NCI-H146 treated with DMSO at 0.1 percent for 48 hours (cell line): ENCODE measurements around the gene USF2.

Experiments
- DNase-seq: peaks from one replicate; lab custom pipeline; 2025; ENCODE audit not compliant: unreplicated experiment; lab: John Stamatoyannopoulos, UW

USF2 gene

DNA sequence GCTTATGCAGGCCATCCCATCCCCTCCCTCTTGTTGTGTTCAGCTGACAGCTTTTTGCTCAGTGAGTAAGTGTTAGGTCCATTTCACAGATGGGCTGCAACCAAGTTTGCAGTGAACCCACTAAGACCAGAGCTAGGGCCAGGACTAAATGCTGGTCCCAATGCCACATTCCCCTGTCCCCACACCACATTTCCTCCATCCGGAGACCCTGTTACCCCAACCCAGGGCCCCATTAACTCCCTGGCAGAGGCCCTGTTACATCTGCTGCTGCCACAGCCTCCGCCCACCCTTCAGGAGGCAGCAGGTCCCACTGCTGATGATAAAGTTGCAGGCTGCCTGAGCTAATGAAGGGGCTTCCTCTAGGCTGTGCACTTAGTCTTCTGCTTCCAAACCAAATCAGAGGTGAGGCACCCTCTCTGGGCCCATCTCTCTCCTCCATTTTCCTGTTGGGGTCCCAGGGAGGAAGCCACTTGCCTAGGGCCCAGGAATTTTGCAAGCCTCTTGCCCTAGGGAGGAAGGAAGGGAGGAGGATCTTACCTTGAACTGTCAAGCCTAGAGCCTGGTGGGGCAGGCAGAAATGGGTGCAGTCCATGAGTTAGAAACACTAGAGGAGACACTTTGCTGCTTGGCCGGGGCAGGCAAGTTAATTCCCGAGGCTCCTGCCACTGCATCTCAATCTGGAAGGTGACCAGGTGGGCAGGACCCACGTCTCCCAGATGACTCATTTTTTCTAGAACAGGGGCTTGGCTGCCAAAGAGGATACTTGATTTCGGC lies 3.4 kb upstream of the USF2 start:
- DNase-seq, result no peak

DNA sequence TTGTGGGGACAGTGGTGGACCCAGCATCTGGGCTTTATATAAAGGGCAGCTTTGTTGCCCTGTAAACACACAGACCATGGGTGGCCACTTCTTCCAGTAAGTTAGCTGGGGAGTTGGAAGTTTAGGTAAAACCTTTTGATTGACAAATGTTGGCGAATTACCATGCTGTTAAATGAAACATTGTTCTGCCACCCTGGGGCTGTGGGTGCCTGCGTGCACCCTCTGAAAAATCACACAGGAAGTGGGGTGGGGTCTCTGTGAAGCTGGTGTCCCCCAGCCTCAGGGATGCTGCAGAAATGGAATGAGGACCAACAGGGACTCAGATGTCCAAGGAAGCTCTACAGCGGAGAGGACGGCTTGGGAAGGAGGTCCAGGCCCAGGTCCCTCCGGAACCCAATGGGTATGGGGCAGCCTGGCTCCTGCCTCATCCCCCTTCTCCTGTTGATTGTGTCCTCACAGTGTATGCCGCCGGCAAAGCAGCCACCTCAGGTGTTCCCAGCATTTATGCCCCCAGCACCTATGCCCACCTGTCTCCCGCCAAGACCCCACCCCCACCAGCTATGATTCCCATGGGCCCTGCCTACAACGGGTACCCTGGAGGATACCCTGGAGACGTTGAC lies 2.8 kb upstream of the USF2 start:
- DNase-seq, result no peak

DNA sequence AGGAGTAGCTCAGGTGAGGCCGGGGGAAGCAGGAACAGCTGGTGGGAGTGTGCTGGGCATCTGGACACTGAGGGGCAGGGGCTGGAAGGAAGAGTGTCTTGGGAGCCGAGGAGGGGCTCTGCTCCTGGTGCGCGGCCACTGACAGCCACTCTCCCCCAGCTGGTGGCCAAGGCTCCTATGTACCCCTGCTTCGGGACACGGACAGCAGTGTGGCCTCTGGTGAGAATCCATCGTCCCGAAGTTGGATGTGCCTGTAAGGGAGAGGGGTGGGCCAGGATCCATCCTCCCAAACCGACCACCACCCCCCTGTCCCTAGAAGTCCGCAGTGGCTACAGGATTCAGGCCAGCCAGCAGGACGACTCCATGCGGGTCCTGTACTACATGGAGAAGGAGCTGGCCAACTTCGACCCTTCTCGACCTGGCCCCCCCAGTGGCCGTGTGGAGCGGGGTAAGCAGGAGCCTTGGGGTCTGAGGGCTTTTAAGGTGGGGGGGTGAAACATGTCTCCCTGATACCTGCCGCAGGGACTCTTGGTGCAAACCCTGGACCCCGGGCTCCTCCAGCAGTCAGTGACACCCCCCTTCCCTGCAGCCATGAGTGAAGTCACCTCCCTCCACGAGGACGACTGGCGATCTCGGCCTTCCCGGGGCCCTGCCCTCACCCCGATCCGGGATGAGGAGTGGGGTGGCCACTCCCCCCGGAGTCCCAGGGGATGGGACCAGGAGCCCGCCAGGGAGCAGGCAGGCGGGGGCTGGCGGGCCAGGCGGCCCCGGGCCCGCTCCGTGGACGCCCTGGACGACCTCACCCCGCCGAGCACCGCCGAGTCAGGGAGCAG lies 2.0 kb upstream of the USF2 start:
- no peak for DNase-seq

DNA sequence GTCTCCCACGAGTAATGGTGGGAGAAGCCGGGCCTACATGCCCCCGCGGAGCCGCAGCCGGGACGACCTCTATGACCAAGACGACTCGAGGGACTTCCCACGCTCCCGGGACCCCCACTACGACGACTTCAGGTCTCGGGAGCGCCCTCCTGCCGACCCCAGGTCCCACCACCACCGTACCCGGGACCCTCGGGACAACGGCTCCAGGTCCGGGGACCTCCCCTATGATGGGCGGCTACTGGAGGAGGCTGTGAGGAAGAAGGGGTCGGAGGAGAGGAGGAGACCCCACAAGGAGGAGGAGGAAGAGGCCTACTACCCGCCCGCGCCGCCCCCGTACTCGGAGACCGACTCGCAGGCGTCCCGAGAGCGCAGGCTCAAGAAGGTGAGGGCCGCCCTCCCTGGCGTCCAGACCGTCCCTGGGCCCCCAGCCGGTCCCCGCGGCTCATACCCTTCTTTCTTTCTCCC lies 1.4 kb upstream of the USF2 start:
- no peak for DNase-seq

DNA sequence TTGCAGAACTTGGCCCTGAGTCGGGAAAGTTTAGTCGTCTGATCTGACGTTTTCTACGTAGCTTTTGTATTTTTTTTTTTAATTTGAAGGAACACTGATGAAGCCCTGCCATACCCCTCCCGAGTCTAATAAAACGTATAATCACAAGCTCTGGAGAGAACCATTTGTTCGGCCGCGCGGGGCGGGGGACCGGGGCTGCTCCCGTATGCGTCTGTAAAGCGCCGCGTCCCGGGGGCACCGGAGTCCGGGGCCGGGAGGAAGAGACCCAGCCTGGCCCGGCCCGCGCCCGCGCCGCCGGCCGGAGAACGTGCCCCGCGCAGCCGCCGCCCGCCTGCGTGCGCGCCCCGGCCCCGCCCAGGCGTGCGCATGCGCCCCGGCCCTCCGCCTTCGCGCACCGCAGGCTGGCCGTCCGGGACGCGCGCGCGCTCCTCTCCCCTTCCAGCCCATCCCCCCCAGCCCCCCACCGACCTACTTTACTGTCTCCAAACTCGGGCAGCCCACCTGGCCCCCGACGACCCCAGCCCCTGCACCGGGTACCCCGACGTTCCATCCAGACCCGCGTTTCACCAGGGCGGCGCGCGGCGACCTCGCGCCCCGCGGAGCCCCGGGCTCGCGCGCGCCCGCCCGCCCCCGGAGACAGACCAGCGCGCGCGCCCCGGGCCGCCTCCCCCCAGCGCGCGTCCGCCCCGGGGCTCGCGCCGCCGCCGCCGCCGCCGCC lies 785 bp upstream of the USF2 start:
- DNase-seq, result peak; percentile 32

DNA sequence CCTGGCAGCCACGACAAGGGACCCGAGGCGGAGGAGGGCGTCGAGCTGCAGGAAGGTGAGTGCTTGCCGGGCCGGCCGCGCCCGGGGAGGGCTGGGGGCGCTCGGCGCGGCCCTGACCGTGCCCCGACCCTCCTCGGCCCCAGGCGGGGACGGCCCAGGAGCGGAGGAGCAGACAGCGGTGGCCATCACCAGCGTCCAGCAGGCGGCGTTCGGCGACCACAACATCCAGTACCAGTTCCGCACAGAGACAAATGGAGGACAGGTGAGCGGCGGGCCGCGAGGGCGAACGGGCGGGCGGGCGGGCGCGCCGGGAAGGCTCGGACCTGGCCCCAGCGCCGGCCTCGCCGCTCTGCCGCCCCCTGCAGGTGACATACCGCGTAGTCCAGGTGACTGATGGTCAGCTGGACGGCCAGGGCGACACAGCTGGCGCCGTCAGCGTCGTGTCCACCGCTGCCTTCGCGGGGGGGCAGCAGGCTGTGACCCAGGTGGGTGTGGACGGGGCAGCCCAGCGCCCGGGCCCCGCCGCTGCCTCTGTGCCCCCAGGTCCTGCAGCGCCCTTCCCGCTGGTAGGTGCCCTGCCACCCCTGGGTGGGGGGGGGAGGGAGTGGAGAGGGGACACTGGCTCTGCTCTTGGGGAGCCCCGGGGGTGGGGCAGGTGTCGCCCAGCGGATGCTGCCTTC lies 816 bp downstream of the USF2 start:
- DNase-seq, result peak; percentile 79

DNA sequence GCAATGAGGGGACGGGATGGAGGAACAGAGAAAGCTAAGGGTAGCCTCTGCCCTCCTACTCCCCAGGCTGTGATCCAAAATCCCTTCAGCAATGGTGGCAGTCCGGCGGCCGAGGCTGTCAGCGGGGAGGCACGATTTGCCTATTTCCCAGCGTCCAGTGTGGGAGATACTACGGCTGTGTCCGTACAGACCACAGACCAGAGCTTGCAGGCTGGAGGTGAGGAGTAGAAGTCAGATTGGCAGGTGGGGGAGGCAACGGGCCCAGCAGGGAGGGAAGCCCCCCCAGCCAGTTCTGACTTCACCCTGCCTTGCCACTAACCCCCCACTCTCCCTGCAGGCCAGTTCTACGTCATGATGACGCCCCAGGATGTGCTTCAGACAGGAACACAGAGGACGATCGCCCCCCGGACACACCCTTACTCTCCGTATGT lies 1.6 kb downstream of the USF2 start:
- no peak for DNase-seq

DNA sequence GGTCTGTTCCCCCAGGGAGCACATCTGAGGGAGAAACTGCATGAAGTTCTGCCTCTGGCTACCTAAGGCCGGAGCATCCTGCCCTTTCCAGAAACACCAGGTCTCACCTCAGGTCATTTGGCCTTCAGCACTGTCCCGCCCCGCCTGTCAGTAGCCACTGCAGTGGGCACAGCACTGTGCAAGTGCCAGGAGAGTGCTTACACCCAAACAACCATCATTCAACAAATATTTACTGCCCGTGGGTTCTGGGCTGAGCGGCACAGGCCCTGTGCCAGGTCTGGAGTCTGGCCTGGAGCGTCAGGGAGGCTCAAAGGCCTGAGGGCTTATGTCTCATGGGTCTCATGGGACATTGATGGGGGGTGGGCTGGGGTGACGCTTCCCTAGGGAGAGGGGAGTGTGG lies 2.8 kb downstream of the USF2 start:
- no peak for DNase-seq

DNA sequence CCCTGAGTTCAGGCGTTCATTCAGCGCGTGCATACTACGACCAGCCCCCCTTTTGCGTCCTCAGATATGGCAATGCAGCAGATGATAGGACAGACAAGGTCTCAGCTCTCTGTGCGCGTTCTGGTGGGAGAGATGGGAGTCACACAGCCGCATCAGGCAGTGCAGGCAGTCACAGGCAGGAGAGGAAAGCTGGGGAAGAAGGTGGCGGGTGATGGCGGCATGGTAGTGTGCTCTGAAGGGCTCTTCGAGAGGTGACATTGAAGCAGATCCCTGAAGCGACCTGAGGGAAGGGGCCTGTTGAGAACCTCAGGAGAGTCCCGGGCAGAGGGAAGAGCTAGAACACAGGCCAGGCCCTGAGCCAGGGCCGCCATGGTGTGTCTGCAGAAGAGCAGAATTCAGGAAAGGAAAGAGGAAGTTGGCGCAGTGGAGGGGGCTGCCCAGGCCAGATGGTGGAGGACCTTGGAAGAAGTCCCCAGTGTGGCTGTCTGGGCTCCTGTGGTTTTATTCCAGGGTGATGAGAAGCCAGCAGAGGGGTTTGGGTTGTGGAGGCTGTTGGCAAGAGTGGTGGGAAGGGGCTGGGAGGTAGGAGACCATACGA lies 3.5 kb downstream of the USF2 start:
- DNase-seq, result no peak

DNA sequence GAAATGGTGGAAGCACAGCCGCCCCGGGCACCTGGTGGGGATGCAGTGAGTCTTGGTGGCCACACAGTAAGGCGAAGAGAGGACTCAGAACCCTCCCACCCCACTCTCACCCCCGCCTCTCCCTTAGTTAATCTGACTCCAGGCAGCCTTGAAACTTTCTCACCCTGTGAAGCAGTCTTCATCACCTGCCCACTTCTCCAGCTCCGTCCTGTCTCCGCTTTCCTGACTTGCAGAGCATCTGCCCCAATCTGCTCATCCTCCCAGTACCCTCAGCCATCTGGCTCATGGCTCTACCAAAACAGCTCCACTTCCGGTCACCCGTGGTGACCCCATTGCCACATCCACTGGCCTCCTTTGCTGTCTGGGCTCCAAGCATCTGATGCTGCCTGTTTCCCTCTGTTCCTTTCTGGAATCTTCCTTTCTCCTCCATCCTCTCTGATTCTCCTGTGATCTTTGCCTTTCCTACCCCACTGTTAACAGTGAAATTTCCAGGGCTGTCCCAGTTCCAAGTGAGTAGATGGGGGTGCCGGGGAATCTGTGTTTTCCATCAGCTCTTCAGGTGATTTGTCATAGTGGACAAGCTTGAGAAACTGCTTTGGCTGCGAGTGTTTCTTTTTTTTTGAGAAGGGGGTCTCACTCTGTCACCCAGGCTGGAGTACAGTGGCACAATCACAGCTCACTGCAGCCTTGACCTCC lies 4.3 kb downstream of the USF2 start:
- DNase-seq, result no peak

DNA sequence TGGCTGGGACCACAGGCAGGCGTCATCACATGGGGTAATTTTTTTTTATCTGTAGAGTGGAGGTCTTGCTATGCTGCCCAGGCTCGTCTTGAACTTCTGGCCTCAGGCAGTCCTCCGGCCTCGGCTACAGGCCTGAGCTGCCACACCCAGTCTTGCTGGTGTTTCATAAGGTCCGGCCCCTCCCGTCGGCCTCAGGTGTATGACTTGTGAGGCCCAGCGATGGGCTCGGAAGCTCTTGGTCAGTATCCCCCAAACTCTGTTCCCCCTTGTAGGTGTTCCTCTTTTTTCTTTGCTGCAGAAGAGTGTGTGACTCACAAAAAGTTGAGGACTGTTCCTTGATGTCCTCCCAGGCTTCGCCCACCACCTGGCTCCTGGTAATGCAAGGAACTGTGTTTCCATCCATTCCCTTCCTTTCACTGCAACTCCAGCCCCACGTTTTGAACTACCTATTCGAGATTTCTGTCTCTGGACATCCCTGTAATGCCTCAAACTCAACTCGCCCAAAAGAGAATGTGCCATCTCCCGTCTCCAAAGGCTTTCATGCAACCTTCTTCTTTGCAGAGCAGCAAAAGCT lies 5.0 kb downstream of the USF2 start:
- DNase-seq, result no peak

DNA sequence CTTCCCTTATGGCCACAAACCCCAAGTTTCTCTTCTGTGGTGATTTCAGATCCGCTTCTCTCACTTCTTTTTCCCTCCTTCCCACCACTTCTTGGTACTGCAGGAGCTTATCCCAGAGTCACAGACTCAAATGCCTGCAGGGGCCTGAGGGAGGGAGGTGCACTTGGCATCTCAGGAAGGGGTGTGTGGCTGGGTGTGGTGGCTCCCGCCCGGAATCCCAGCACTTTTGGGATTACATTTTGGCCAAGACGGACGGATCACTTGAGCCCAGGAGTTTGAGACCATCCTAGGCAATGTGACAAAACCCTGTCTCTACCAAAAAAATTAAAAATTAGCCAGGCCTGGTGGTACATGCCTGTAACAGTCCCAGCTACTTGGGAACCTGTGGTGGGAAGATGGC lies 5.6 kb downstream of the USF2 start:
- no peak for DNase-seq

DNA sequence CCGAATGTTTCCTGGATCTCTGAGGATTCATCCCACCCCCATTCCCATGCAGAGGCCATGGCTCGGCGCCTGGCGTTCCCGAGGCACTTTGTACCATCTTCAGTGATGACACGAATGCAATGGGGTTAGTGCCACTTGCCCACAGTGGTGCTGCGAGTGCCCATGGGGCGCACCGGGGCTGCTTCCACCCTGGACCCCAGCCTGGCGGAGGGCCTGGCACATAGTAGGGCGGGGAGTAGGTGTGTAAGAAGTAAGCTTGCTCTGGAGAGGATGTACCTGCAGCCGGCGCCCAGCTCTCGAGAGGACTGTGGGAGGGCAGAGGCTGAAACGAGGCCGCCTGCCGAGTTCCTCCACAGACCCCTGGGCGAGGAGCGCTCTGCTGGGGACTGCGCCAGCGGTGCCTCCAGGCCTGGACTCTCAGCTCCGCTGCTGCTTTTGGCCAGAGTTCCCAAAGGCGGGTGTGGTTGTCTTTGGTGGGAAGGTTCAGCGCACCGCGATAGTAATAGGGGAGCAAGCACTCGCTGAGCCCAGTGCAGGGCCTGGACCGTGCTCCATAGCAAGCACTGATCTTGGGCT lies 8.0 kb downstream of the USF2 start:
- DNase-seq, result no peak

DNA sequence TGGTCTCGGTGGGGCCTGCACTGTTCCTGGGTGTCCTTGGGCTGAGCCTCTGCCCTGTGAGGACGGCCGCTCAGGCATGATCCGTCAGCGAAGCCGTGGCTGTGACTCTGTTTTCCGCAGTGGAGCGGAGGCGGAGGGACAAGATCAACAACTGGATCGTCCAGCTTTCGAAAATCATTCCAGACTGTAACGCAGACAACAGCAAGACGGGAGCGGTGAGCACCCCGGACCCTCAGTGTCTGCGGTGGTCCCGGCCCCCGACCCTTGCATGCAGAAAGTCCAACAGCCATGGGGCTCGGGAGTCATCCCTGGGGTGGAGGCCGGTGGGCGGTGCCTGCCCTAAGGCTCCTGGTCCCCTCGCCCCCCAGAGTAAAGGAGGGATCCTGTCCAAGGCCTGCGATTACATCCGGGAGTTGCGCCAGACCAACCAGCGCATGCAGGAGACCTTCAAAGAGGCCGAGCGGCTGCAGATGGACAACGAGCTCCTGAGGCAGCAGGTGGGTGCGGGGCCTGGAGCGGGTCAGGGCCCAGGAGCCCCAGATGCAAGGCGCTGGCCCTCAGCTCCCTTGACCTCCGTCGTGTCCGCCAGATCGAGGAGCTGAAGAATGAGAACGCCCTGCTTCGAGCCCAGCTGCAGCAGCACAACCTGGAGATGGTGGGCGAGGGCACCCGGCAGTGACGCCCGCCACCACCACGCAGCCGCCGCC lies 10.0 kb downstream of the USF2 start:
- DNase-seq, result no peak

DNA sequence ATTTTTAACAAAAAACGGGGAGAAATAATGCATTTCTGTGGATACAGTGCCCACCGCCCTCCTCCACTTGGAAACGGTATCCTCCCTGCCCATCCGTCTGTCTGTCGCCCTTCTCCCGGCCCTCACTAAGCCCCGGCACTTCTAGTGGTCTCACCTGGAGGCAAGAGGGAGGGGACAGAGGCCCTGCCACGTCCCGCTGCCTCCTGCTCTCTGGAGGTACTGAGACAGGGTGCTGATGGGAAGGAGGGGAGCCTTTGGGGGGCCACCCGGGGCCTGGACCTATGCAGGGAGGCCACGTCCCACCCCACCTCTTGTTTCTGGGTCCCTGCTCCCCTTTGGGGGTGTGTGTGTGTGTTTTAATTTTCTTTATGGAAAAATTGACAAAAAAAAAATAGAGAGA lies 10.6 kb downstream of the USF2 start:
- DNase-seq, result no peak

DNA sequence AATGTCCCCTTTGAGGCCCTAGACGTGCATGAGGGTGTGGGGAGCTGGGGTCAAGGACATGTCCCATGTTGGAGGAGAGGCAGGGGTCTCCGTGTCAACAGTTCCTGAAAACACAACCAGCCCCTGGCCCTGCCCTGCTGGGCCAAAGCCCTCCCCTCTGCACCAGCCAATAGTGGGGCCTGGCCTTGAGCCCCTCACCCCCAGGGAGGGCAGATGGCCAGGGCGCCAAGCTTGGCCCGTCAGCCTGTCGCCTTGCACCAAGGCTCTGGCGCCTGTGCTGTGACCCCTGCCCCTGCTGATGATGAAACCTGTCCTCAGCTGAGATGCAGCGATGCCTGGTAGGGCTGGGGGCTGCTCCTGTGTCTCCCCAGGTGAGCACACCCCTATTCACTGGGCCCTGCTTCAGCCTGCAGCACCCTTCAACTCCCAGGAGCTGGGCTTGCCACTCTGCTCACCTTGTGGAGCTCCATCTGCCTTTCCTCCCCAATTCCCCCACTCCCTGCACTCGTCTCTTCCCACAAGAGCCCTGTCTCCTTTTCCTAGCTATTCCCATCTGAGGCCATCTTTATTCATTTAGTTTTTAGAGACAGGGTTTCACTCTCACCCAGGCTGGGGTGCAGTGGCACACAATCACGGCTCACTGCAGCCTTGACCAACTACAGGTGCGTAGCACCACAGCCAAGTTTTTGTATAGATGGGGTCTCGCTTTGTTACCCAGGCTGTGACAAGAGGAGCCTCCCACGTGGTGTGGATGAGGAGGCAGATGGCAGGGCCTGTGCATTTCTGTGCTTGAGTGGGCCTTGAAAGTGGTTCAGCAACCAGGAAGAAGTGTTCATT lies 11.4 kb downstream of the USF2 start:
- DNase-seq, result no peak

DNA sequence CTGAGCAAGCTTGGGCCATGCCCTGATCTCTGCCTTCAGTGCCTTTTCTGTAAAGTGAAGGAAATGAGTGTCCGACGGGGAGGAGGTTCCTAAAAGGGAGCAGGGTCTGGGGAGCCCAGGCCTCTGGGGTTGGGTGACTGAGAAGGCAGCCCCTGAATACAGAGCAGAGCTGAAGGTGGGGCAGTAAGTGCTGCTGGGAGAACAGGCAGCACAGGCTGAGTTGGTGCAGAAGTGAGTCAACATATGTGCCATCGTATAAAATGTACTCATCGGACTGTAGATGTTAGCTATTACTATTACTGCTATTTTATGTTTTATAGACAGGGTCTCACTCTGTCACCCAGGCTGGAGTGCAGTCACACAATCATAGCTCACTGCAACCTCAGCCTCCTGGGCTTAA lies 12.5 kb downstream of the USF2 start:
- DNase-seq, result no peak
